Panc1 (cell line): ENCODE results near the gene PTH2. TPM values are rescaled to one million over a fixed set of nuclear protein-coding genes. Genes with fewer than 3 reads are reported as not detected.

Source experiments
- ATAC-seq: fragments of 200-7000 bp; cut with Tn5 transposase; 2 replicates; pipeline ENCODE4 v1.9.1; 2020; ENCODE audit warnings: mild to moderate bottlenecking, moderate library complexity
- BruUV-seq: library from RNA; stranded (reverse); fragments of 400-500 nt; replicated peaks from 2 replicates; lab custom pipeline; 2021; lab: Mats Ljungman, UMichigan
- CTCF ChIA-PET: fragments of 300-600 bp; sonication (Branson Sonifier 250); formaldehyde crosslinking; loops from one replicate; lab custom pipeline; 2022; ENCODE audit warnings: antibody characterized with exemption; lab: Charles Lee
- POLR2A ChIA-PET: fragments of 300-600 bp; sonication (Branson Sonifier 250); formaldehyde crosslinking; loops from one replicate; lab custom pipeline; 2022; ENCODE audit warnings: antibody characterized with exemption; lab: Charles Lee
- DNase-seq: peaks from one replicate; pipeline ENCODE4 v3.0.0-alpha.2; 2010; ENCODE audit warnings: low read depth, low spot score
- H3K27ac ChIP-seq: 2 replicates; pipeline ENCODE4 v1.5.1; 2011; ENCODE audit warnings: mild to moderate bottlenecking, low read length, inconsistent platforms
- H3K27me3 ChIP-seq: fragments of 200-500 bp; sonication (Bioruptor generic); 2 replicates; pipeline ENCODE4 v1.6.0; 2014; ENCODE audit warnings: low read length, inconsistent platforms; ENCODE audit not compliant: control insufficient read depth, insufficient read depth
- H3K36me3 ChIP-seq: fragments of 200-500 bp; sonication (Bioruptor generic); 2 replicates; pipeline ENCODE4 v1.5.1; 2014; ENCODE audit warnings: inconsistent platforms, mild to moderate bottlenecking, low read length, moderate library complexity; ENCODE audit not compliant: control insufficient read depth, insufficient read depth
- H3K4me1 ChIP-seq: 2 replicates; pipeline ENCODE4 v1.5.1; 2011; ENCODE audit warnings: inconsistent platforms, mild to moderate bottlenecking, low read length, moderate library complexity; ENCODE audit not compliant: control insufficient read depth, insufficient read depth
- H3K4me3 ChIP-seq, 2 experiments: 2 replicates each; pipeline ENCODE4 v1.5.1; 2011 to 2012; ENCODE audit warnings: low read depth in 2 of 2, low read length in 2 of 2, mild to moderate bottlenecking in 2 of 2, inconsistent platforms in 1 of 2, moderate library complexity in 1 of 2
- H3K9me3 ChIP-seq: fragments of 200-500 bp; sonication (Bioruptor generic); 2 replicates; pipeline ENCODE4 v1.5.1; 2014; ENCODE audit warnings: low read depth, mild to moderate bottlenecking, inconsistent platforms, low read length, moderate library complexity; ENCODE audit not compliant: control insufficient read depth, insufficient read depth
- CTCF ChIP-seq: fragments of 450-650 bp; IDR thresholded peaks from 2 replicates; pipeline ENCODE4 v1.5.1; 2017; ENCODE audit warnings: mild to moderate bottlenecking
- POLR2AphosphoS5 ChIP-seq: IDR thresholded peaks from 2 replicates; pipeline ENCODE4 v1.6.1; 2012; ENCODE audit warnings: mild to moderate bottlenecking, low read depth, low read length, moderate library complexity
- REST ChIP-seq, 2 experiments: IDR thresholded peaks; 2 replicates each; pipeline ENCODE4 v1.6.1; 2011 to 2012; ENCODE audit warnings: low read depth in 2 of 2, control low read depth in 1 of 2, low read length in 1 of 2, mild to moderate bottlenecking in 1 of 2, moderate library complexity in 1 of 2; ENCODE audit not compliant: insufficient read depth in 1 of 2
- SIN3A ChIP-seq: IDR thresholded peaks from 2 replicates; pipeline ENCODE4 v1.6.1; 2012; ENCODE audit warnings: low read depth, mild to moderate bottlenecking, low read length, moderate library complexity, borderline replicate concordance; ENCODE audit not compliant: insufficient read depth
- TCF7L2 ChIP-seq: IDR thresholded peaks from 2 replicates; pipeline ENCODE4 v1.6.1; 2011; ENCODE audit warnings: mild to moderate bottlenecking, low read depth, low read length, inconsistent platforms
- in situ Hi-C: cut with HindIII; loops from 2 replicates; pipeline ENCODE4 v1.10.0; 2016; ENCODE audit warnings: low sequenced_read_pairs, low pct_unique_long_range_greater_than_20kb
- intact Hi-C: fragments of 100-400 bp; cut with micrococcal nuclease; formaldehyde crosslinking; loops from one replicate; pipeline ENCODE4 v1.10.0; 2022; ENCODE audit not compliant: unreplicated experiment
- total RNA-seq: library from RNA; stranded (reverse); gene quantifications from one replicate; pipeline ENCODE4 v1.2.1, GENCODE V29; 2021; ENCODE audit not compliant: unreplicated experiment

Gene PTH2
- total RNA-seq, 1 experiment from 2014 or later, result not detected

GRCh38 chr19:49439836-49440235 lies 16.6 kb upstream of the PTH2 start:
- CTCF ChIA-PET, result no interaction called here
- intact Hi-C loops, result loop anchor here (5.0 kb wide), 1 partner anchor 48 kb away; no protein-coding TSS in a partner anchor

GRCh38 chr19:49438261-49438660 lies 15.0 kb upstream of the PTH2 start:
- H3K4me3 ChIP-seq, result no peak overlapping the region
- intact Hi-C loops, result no loop called here
- CTCF ChIA-PET, result no interaction called here
- peaks cover 9% of the 10 kb centered on the region; the same call in 1 of the 2 replicates for H3K27me3 ChIP-seq
- no peaks in the 10 kb centered on the region; the same call in 1 of the 2 replicates for H3K4me1 ChIP-seq
- H3K36me3 ChIP-seq, result no peaks in the 10 kb centered on the region
- POLR2A ChIA-PET, result no interaction called here
- TF ChIP-seq POLR2AphosphoS5 (no peak), TCF7L2 (no peak), SIN3A (no peak), CTCF (no peak), REST (IDR thresholded peaks at IDR 0.05; ENCODE audit: insufficient read depth in 1 of 2, low read depth in 2 of 2, low read length in 1 of 2) (no peak)
- no peak overlapping the region for H3K27ac ChIP-seq
- BruUV-seq, result no TSS peak
- DNase-seq, result no peak
- no peak for ATAC-seq
- in situ Hi-C loops, result no loop called here
- no peaks in the 10 kb centered on the region for H3K9me3 ChIP-seq

More at GRCh38 chr19:49439836-49440235, 16.6 kb upstream of the PTH2 start:
- Histone ChIP-seq H3K27me3 (peaks cover 9% of the 10 kb centered on the region; the same call in 1 of the 2 replicates), H3K36me3 (no peaks in the 10 kb centered on the region), H3K27ac (no peak overlapping the region), H3K9me3 (no peaks in the 10 kb centered on the region), H3K4me1 (no peaks in the 10 kb centered on the region; the same call in 1 of the 2 replicates), H3K4me3 (no peak overlapping the region)
- no peak for DNase-seq
- in situ Hi-C loops, result no loop called here
- no peak for ATAC-seq
- BruUV-seq, result no TSS peak
- TF ChIP-seq POLR2AphosphoS5, result no peak
- TF ChIP-seq CTCF, result no peak
- no peak for TF ChIP-seq SIN3A
- TF ChIP-seq TCF7L2, result no peak
- no peak for TF ChIP-seq REST (IDR thresholded peaks at IDR 0.05; ENCODE audit: insufficient read depth in 1 of 2, low read depth in 2 of 2, low read length in 1 of 2)
- POLR2A ChIA-PET, result no interaction called here
